HG03342 (cell line): ENCODE measurements around the gene BFSP1.

ENCODE experiments used
- ATAC-seq: cut with Tn5 transposase; IDR thresholded peaks from one replicate; pipeline ENCODE4 v1.9.1; 2021; ENCODE audit warnings: mild to moderate bottlenecking, moderate library complexity; ENCODE audit not compliant: unreplicated experiment

The BFSP1 gene

GRCh38 chr20:17500826-17501225, 30.4 kb downstream of the BFSP1 start:
- no peak for ATAC-seq

GRCh38 chr20:17500271-17500670, 30.9 kb downstream of the BFSP1 start:
- no peak for ATAC-seq

- no peak for ATAC-seq
Measured at GRCh38 chr20:17499041-17499440, 32.1 kb downstream of the BFSP1 start.

- no peak for ATAC-seq
Measured at GRCh38 chr20:17498641-17499040, 32.5 kb downstream of the BFSP1 start.

- ATAC-seq = no peak
Measured at GRCh38 chr20:17497821-17498580, 33.2 kb downstream of the BFSP1 start.

- no peak for ATAC-seq
Measured at GRCh38 chr20:17495826-17496225, 35.4 kb downstream of the BFSP1 start.

GRCh38 chr20:17494201-17494600, 37.0 kb downstream of the BFSP1 start:
- ATAC-seq = no peak

- ATAC-seq = no peak
Measured at GRCh38 chr20:17493173-17493572, 38.0 kb downstream of the BFSP1 start.

GRCh38 chr20:17491488-17491887, 39.7 kb downstream of the BFSP1 start:
- no peak for ATAC-seq

- ATAC-seq = no peak
Measured at GRCh38 chr20:17491041-17491440, 40.1 kb downstream of the BFSP1 start.

GRCh38 chr20:17490501-17490900, 40.7 kb downstream of the BFSP1 start:
- ATAC-seq = no peak

- ATAC-seq = no peak
Measured at GRCh38 chr20:17488916-17489600, 42.1 kb downstream of the BFSP1 start.

- ATAC-seq = no peak
Measured at GRCh38 chr20:17485017-17485416, 46.2 kb downstream of the BFSP1 start.

GRCh38 chr20:17482536-17482935, 48.6 kb downstream of the BFSP1 start:
- ATAC-seq = no peak

GRCh38 chr20:17481661-17482060, 49.5 kb downstream of the BFSP1 start:
- ATAC-seq = no peak

GRCh38 chr20:17480696-17481095, 50.5 kb downstream of the BFSP1 start:
- no peak for ATAC-seq

GRCh38 chr20:17479063-17479657, 52.0 kb downstream of the BFSP1 start:
- ATAC-seq = no peak

GRCh38 chr20:17473659-17474058, 57.5 kb downstream of the BFSP1 start:
- ATAC-seq = no peak

- no peak for ATAC-seq
Measured at GRCh38 chr20:17471606-17472187, 59.5 kb downstream of the BFSP1 start.

- no peak for ATAC-seq
Measured at GRCh38 chr20:17470973-17471372, 60.2 kb downstream of the BFSP1 start.

- ATAC-seq = no peak
Measured at GRCh38 chr20:17470521-17470920, 60.7 kb downstream of the BFSP1 start.
